HG02588 (cell line): ENCODE measurements around the gene ADAM19.

Experiments used
- ATAC-seq: cut with Tn5 transposase; IDR thresholded peaks from one replicate; pipeline ENCODE4 v1.9.1; 2021; ENCODE audit warnings: mild to moderate bottlenecking, moderate library complexity; ENCODE audit not compliant: unreplicated experiment

ADAM19 gene

GRCh38 chr5:157544623-157544989, 31.0 kb downstream of the ADAM19 start:
- ATAC-seq = no peak

- ATAC-seq = no peak
Measured at GRCh38 chr5:157543825-157544622, 31.6 kb downstream of the ADAM19 start.

GRCh38 chr5:157542282-157543000, 33.1 kb downstream of the ADAM19 start:
- no peak for ATAC-seq

GRCh38 chr5:157541447-157542118, 34.0 kb downstream of the ADAM19 start:
- ATAC-seq = no peak

- ATAC-seq = peak; percentile 97
Measured at GRCh38 chr5:157540707-157541446, 34.7 kb downstream of the ADAM19 start.

- no peak for ATAC-seq
Measured at GRCh38 chr5:157540124-157540523, 35.5 kb downstream of the ADAM19 start.

GRCh38 chr5:157539503-157540022, 36.0 kb downstream of the ADAM19 start:
- ATAC-seq = no peak

GRCh38 chr5:157538311-157538710, 37.3 kb downstream of the ADAM19 start:
- no peak for ATAC-seq

GRCh38 chr5:157535042-157535865, 40.3 kb downstream of the ADAM19 start:
- no peak for ATAC-seq

- no peak for ATAC-seq
Measured at GRCh38 chr5:157533011-157533481, 42.5 kb downstream of the ADAM19 start.

GRCh38 chr5:157532022-157532421, 43.6 kb downstream of the ADAM19 start:
- ATAC-seq = no peak

- no peak for ATAC-seq
Measured at GRCh38 chr5:157530226-157530972, 45.2 kb downstream of the ADAM19 start.

- ATAC-seq = no peak
Measured at GRCh38 chr5:157529002-157529401, 46.6 kb downstream of the ADAM19 start.

- ATAC-seq = no peak
Measured at GRCh38 chr5:157528036-157528632, 47.4 kb downstream of the ADAM19 start.

- ATAC-seq = no peak
Measured at GRCh38 chr5:157524887-157525286, 50.7 kb downstream of the ADAM19 start.

- ATAC-seq = no peak
Measured at GRCh38 chr5:157523976-157524375, 51.6 kb downstream of the ADAM19 start.

- ATAC-seq = no peak
Measured at GRCh38 chr5:157521704-157522029, 53.9 kb downstream of the ADAM19 start.

- no peak for ATAC-seq
Measured at GRCh38 chr5:157520911-157521703, 54.5 kb downstream of the ADAM19 start.
